DND-41 (cell line): ENCODE results near the gene CLSTN2.

Experiments
- ATAC-seq: fragments of 200-7000 bp; cut with Tn5 transposase; 3 replicates; pipeline ENCODE4 v1.9.1; 2021; ENCODE audit warnings: low read depth; ENCODE audit not compliant: insufficient read depth
- DNase-seq: peaks from one replicate; pipeline ENCODE4 v3.0.0-alpha.2; 2020
- H2AFZ ChIP-seq: 2 replicates; pipeline ENCODE4 v1.6.0; 2012; ENCODE audit warnings: low read depth, low read length
- H3K27ac ChIP-seq: 2 replicates; pipeline ENCODE4 v1.5.1; 2012; ENCODE audit warnings: low read length, inconsistent platforms
- H3K27me3 ChIP-seq: fragments of 200-600 bp; sonication (generic); 2 replicates; pipeline ENCODE4 v1.6.0; 2012; ENCODE audit warnings: low read length, mild to moderate bottlenecking, inconsistent platforms; ENCODE audit not compliant: insufficient read depth, poor library complexity
- H3K36me3 ChIP-seq: 2 replicates; pipeline ENCODE4 v1.5.1; 2012; ENCODE audit warnings: low read length, inconsistent platforms; ENCODE audit not compliant: insufficient read depth
- H3K4me1 ChIP-seq: 2 replicates; pipeline ENCODE4 v1.5.1; 2012; ENCODE audit warnings: mild to moderate bottlenecking, low read length; ENCODE audit not compliant: insufficient read depth
- H3K4me2 ChIP-seq: 2 replicates; pipeline ENCODE4 v1.6.0; 2012; ENCODE audit warnings: mild to moderate bottlenecking, moderate library complexity, low read length, inconsistent platforms; ENCODE audit not compliant: insufficient read depth
- H3K4me3 ChIP-seq, 2 experiments: fragments of 200-600 bp in 1 of 2; shearing (Covaris generic) in 1 of 2; 2 replicates each; pipeline ENCODE4 v1.5.1; 2012 to 2016; ENCODE audit warnings: inconsistent platforms in 2 of 2, low read length in 2 of 2, mild to moderate bottlenecking in 2 of 2, low read depth in 1 of 2, moderate library complexity in 1 of 2
- H3K79me2 ChIP-seq: 2 replicates; pipeline ENCODE4 v1.6.0; 2012; ENCODE audit warnings: low read length, inconsistent platforms; ENCODE audit not compliant: insufficient read depth
- H3K9ac ChIP-seq: 2 replicates; pipeline ENCODE4 v1.6.0; 2012; ENCODE audit warnings: low read depth, mild to moderate bottlenecking, inconsistent platforms, low read length, moderate library complexity
- H3K9me3 ChIP-seq: 2 replicates; pipeline ENCODE4 v1.5.1; 2012; ENCODE audit warnings: low read length, moderate library complexity, mild to moderate bottlenecking, inconsistent platforms; ENCODE audit not compliant: insufficient read depth, severe bottlenecking
- H4K20me1 ChIP-seq: 2 replicates; pipeline ENCODE4 v1.6.0; 2012; ENCODE audit warnings: low read length; ENCODE audit not compliant: insufficient read depth
- EZH2 ChIP-seq: IDR thresholded peaks from 3 replicates; pipeline ENCODE4 v1.6.1; 2012; ENCODE audit warnings: borderline replicate concordance, low read depth, mild to moderate bottlenecking, moderate library complexity, low read length, inconsistent platforms; ENCODE audit not compliant: severe bottlenecking
- TF ChIP-seq, protein P1 (sequence below): IDR thresholded peaks from 2 replicates; pipeline ENCODE4 v1.5.1; 2012; ENCODE audit warnings: borderline replicate concordance, low read length, moderate library complexity, mild to moderate bottlenecking; ENCODE audit not compliant: poor library complexity, severe bottlenecking; ENCODE audit errors: extremely low read depth

The CLSTN2 gene

DNA sequence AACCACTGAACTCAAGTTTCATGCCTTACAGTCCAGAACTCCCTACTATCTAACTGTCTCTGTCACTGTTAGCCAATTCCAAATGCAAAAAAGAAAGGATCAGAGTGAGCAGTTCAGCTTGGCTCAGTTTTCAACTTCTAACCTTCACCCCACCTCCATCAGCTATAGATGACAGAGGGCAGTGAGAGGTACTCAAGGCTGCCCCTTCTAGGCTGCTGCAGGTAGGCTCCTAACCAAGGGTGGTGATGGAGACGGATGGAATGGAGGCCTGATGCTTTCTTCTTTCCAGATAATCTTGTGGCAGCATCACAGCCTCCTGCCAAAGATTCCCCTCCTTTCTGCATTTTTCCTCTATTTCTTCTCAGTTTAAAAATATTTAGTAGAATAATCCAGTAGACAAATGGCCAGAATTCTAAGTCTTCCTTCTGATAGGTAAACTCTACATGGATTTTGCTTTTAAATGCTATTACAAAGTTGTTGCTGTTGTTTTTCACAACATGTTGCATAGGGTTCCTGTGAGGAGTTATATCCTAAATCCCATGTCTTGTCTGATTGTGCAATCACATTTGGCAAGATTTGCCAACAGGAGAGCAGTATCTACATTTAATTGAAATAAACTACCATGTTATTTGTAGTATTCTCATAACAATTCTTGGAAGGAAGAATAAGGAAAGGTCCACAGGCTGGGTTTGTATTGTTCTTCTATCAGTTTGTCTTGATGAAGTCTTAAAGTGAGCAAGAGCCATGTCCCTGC is 441.3 kb downstream of the CLSTN2 start:
- peaks cover 4% of the 10 kb centered on the region for H3K27me3 ChIP-seq
- no peaks in the 10 kb centered on the region for H3K4me1 ChIP-seq
- no peak overlapping the region for H3K9ac ChIP-seq
- ATAC-seq = no peak
- no peak for DNase-seq
- no peaks in the 10 kb centered on the region for H3K9me3 ChIP-seq
- H3K4me2 ChIP-seq = no peak overlapping the region
- no peak overlapping the region for H2AFZ ChIP-seq
- H3K4me3 ChIP-seq = no peak overlapping the region
- no peaks in the 10 kb centered on the region for H3K79me2 ChIP-seq
- no peak for TF ChIP-seq EZH2
- TF ChIP-seq, protein P1, sequence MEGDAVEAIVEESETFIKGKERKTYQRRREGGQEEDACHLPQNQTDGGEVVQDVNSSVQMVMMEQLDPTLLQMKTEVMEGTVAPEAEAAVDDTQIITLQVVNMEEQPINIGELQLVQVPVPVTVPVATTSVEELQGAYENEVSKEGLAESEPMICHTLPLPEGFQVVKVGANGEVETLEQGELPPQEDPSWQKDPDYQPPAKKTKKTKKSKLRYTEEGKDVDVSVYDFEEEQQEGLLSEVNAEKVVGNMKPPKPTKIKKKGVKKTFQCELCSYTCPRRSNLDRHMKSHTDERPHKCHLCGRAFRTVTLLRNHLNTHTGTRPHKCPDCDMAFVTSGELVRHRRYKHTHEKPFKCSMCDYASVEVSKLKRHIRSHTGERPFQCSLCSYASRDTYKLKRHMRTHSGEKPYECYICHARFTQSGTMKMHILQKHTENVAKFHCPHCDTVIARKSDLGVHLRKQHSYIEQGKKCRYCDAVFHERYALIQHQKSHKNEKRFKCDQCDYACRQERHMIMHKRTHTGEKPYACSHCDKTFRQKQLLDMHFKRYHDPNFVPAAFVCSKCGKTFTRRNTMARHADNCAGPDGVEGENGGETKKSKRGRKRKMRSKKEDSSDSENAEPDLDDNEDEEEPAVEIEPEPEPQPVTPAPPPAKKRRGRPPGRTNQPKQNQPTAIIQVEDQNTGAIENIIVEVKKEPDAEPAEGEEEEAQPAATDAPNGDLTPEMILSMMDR = no peak
- no peak overlapping the region for H3K27ac ChIP-seq
- H4K20me1 ChIP-seq = no peaks in the 10 kb centered on the region
- no peaks in the 10 kb centered on the region for H3K36me3 ChIP-seq

- H3K4me2 ChIP-seq = no peak overlapping the region
- no peaks in the 10 kb centered on the region for H3K79me2 ChIP-seq
- no peak overlapping the region for H3K9ac ChIP-seq
- ATAC-seq (no peak), DNase-seq (no peak)
- no peaks in the 10 kb centered on the region for H4K20me1 ChIP-seq
- H3K36me3 ChIP-seq = no peaks in the 10 kb centered on the region
- no peak overlapping the region for H3K4me3 ChIP-seq
- H2AFZ ChIP-seq = no peak overlapping the region
- TF ChIP-seq, protein P1 = no peak
- TF ChIP-seq EZH2 = no peak
- H3K27me3 ChIP-seq = peaks cover 4% of the 10 kb centered on the region
- no peaks in the 10 kb centered on the region for H3K9me3 ChIP-seq
- H3K27ac ChIP-seq = no peak overlapping the region
- no peaks in the 10 kb centered on the region for H3K4me1 ChIP-seq
Measured at GRCh38 chr3:140377644-140378043, 442.7 kb downstream of the CLSTN2 start.

GRCh38 chr3:140378571-140379340 is 443.8 kb downstream of the CLSTN2 start:
- Histone ChIP-seq H3K4me3 (no peak overlapping the region), H3K79me2 (no peaks in the 10 kb centered on the region), H3K27me3 (peaks cover 4% of the 10 kb centered on the region), H3K4me2 (no peak overlapping the region), H2AFZ (no peak overlapping the region), H3K4me1 (no peaks in the 10 kb centered on the region), H3K36me3 (no peaks in the 10 kb centered on the region), H3K9ac (no peak overlapping the region), H3K9me3 (no peaks in the 10 kb centered on the region), H3K27ac (no peak overlapping the region), H4K20me1 (no peaks in the 10 kb centered on the region)
- TF ChIP-seq, protein P1 = no peak
- no peak for TF ChIP-seq EZH2
- ATAC-seq = no peak
- no peak for DNase-seq
